ENCODE data around the gene TUBA3D.
"Not testable (repeated sequence)": the region's sequence is repeated elsewhere in the genome, so short reads cannot be mapped to it uniquely, and the experiment has no call there.

Gene TUBA3D

GRCh38 chr2:131482506-131483155 lies 6.7 kb downstream of the TUBA3D start:
- FAIRE-seq; DNase-seq (ENCODE audit: insufficient read length, low spot score): not testable (repeated sequence)

GRCh38 chr2:131483981-131484820 lies 8.3 kb downstream of the TUBA3D start:
- DNase-seq (ENCODE audit: insufficient read length, low spot score); FAIRE-seq: not testable (repeated sequence)

DNA sequence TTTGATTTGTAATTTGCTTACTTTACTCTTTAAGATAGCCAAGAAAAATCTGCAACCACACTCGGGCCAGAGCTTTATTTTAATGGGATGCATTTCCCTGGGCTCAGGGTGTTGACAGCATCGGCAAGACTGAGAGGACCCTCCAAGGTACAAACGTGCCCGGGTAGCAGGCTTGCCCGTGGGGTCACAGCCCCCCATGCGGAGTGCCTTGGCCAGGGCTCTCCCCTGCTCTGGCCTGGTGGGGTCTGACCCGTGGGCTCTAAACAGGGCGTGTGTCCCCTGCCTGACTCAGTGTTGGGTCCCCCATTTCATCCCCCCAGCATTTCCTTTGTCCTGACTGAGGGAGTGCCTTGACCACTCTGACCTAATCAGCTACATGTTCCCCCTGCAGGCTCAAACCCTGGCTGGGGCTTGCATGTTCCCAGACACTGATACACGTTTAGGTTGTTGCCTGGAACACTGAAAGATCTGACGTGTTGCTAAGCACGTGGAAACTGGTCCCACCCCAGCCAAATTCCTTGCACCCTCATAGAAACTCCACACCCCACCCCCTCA lies 9.1 kb downstream of the TUBA3D start:
- not testable (repeated sequence) for DNase-seq (ENCODE audit: insufficient read length, low spot score); FAIRE-seq

DNA sequence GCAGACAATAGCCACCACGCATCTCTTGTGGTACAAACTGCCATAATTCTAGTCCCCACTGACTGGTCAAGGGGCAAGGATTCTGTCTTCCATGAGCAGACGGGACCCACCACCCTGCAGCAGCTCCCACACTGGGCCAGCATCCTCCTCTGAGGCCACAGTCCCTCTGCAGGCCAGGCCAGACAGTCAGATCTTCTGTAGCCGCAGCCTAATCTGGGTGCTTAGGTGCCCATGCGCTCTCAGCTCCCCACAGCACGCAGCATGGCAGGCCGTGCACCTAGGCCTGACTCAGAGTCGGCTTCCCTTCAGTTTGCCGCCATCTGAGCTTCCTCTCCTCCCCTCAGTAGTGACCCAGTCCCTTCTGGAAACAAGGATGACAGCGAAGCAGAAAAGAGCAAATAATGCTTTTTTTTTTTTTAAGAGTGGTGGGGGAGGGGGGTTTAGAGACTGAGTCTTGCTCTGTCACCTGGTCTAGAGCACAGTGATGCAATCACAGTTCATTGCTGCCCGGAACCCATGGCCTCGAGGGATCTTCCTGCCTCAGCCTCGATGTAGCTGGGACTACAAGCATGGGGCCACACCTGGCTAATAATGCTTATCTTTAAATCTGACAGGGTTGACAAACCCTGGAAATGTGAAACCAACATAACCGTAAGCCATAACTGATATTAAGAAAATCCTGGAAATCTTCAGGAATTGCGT lies 10.4 kb downstream of the TUBA3D start:
- not testable (repeated sequence) for DNase-seq (ENCODE audit: insufficient read length, low spot score); FAIRE-seq

- TF ChIP-seq POLR2A (IDR thresholded peaks at IDR 0.05; ENCODE audit: low read depth, low read length), result no peak
- DNase-seq (ENCODE audit: insufficient read length, low spot score), result no peak
- FAIRE-seq, result no peak
Observed at GRCh38 chr2:131488306-131489205, 12.6 kb downstream of the TUBA3D start.

GRCh38 chr2:131490616-131491468 lies 14.9 kb downstream of the TUBA3D start:
- not testable (repeated sequence) for FAIRE-seq; DNase-seq (ENCODE audit: insufficient read length, low spot score)

DNA sequence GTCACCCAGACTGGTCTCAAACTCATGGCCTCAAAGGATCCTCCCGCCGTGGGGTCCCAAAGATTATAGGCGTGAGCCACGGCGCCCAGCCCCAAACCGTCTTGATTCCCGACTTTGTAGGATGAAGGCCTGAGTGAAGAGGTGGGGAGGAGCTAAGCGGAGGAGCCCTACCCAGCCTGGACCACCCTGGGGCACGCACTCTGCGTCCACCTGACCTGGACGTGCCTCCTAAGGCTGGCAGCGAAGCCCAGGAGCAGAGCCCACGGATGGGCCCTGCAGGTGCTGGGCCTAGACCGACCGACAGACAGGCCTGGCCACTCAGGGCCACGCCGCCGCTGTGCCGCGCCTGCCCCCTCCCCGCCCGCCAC lies 15.5 kb downstream of the TUBA3D start:
- not testable (repeated sequence) for DNase-seq (ENCODE audit: insufficient read length, low spot score)

GRCh38 chr2:131492015-131492417 lies 16.1 kb downstream of the TUBA3D start, which contains the start of gene MZT2A:
Gene MZT2A, minus strand, starts transcription at chr2:131492397. Its CDS starts 21 bp downstream, at chr2:131492376.
- FAIRE-seq; DNase-seq (ENCODE audit: insufficient read length, low spot score): not testable (repeated sequence)

More for the DNA sequence above, 15.5 kb downstream of the TUBA3D start:
- FAIRE-seq, result not testable (repeated sequence)

DNA sequence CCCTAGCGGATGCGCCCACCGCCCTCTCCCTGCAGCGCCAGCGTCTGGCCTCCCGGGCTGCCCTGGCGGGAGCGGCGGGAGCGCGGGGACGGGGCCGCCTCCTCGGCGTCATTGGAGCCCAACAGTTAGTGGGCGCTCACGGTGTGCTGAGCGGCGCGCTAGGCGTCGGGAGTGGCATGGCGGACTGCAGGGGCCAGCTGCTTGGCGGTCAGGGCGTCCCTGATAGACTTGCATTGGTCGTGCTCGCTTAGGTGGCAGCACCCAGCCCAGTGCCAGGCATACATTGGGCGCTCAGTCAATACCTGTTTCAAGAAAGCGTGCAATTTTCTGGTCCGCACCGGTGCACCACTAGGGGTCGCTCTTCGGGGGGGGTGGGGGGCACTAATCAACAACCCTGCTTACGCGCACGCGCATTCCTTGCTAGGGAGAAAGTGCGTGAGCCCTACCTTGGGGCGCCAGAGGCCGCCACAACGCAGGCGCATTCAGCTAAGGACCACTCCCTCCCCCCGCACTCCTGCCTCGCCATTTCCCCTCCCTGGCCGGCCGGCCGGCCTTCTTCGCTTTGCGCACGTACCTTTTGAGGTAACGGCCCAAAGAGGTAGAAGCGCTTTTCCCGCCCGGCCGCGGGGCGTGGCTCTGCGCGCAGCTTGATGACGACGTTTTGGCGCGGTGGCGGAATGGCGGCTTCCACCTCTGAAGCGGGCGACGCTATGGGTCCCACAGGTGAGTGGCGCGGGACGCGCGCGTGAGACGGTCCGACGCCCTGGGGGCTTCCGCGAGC lies 16.7 kb downstream of the TUBA3D start:
- FAIRE-seq (no peak), DNase-seq (ENCODE audit: insufficient read length, low spot score) (peak; percentile 90)
- TF ChIP-seq POLR2A (IDR thresholded peaks at IDR 0.05; ENCODE audit: low read depth, low read length), result peak; percentile 38; the same call in 1 of the 2 replicates

DNA sequence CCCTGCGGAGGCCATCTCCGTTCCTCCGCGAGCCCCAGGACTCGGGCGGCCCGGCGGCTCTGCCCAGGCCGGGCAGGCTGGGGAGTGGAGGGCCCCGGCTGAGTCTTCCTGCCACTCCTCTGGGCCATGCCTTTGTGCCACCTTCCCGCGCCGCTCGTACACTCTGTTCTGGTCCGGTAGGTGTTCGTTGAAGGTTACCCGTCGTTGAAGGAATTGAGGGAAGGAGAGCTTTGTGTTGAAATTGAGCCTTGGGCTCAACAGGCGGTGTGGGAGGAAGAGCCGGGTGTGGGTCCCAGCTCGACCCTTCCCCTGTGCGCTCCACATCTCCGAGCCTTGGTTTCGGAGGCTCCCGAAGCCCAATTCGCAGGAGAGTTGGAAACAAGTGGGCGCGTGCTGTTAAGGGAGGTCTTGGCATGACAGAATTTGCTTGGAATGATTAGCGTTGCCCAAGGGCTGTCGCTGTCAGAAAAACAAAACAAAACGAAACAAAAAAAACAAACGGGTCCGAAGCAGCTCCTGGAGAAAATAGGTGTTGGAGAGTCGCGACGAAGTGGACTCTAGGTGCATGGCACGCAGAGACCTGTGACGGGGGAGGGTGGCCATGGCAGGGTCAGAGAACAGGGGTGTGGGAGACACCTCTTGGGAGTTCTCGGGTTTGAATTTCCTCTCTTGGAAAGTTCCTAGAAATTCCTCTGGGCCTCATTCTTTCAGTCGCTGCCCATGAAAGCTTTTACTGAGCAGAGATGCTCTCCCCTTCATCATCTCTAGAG lies 17.5 kb downstream of the TUBA3D start:
- no peak for TF ChIP-seq POLR2A (IDR thresholded peaks at IDR 0.05; ENCODE audit: low read depth, low read length)
- DNase-seq (ENCODE audit: insufficient read length, low spot score) (no peak), FAIRE-seq (no peak)

GRCh38 chr2:131495506-131495905 lies 19.6 kb downstream of the TUBA3D start:
- not testable (repeated sequence) for DNase-seq (ENCODE audit: insufficient read length, low spot score)

GRCh38 chr2:131498321-131498973 lies 22.5 kb downstream of the TUBA3D start:
- not testable (repeated sequence) for FAIRE-seq; DNase-seq (ENCODE audit: insufficient read length, low spot score)

More at GRCh38 chr2:131495506-131495905, 19.6 kb downstream of the TUBA3D start:
- not testable (repeated sequence) for FAIRE-seq

DNA sequence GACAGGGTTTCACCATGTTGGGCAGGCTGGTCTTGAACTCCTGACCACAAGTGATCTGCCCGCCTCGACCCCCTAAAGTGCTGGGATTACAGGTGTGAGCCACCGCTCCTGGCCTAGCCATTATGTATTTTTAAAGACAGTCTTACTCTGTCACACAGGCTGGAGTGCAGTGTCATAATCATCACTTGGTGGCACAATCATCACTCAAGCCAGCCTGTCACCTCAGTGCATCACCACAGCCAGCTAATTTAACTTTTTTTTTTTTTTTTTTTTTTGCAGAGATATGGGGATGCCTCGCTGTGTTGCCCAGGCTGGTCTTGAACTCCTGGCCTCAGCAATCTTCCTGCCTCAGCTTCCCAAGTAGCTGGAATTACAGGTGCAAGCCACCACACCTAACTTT lies 27.7 kb downstream of the TUBA3D start:
- not testable (repeated sequence) for FAIRE-seq

GRCh38 chr2:131504082-131504750 lies 28.3 kb downstream of the TUBA3D start:
- not testable (repeated sequence) for FAIRE-seq; DNase-seq (ENCODE audit: insufficient read length, low spot score)

More for the DNA sequence above, 27.7 kb downstream of the TUBA3D start:
- not testable (repeated sequence) for DNase-seq (ENCODE audit: insufficient read length, low spot score)

Measured in H54 (cell line).